NCI-H128 (cell line): ENCODE data around the gene RNU1-3.
"Not testable (repeated sequence)": the region's sequence is repeated elsewhere in the genome, so short reads cannot be mapped to it uniquely, and the experiment has no call there.

Source experiments
- DNase-seq: peaks from one replicate; lab custom pipeline; 2025; ENCODE audit not compliant: unreplicated experiment; lab: John Stamatoyannopoulos, UW

Gene RNU1-3

GRCh38 chr1:16621681-16622315 is 45.0 kb downstream of the RNU1-3 start:
- not testable (repeated sequence) for DNase-seq

DNA sequence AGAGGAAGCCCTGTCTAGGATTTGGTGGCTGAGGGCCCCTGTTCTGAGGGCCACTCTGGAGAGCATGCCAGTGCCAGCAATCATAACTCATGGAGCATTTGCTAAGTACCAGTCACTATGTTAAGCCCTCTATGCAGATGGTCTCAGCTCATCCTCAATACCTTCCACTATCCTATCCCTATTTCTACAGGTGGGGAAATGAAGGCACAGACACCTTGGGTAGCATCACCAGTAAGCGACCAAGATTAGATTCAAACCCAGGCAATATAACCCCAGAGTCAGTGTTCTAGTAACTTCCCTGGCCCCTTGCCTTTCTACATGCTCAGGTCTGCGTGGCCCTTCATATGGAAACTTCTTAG is 45.5 kb downstream of the RNU1-3 start:
- DNase-seq: no peak

DNA sequence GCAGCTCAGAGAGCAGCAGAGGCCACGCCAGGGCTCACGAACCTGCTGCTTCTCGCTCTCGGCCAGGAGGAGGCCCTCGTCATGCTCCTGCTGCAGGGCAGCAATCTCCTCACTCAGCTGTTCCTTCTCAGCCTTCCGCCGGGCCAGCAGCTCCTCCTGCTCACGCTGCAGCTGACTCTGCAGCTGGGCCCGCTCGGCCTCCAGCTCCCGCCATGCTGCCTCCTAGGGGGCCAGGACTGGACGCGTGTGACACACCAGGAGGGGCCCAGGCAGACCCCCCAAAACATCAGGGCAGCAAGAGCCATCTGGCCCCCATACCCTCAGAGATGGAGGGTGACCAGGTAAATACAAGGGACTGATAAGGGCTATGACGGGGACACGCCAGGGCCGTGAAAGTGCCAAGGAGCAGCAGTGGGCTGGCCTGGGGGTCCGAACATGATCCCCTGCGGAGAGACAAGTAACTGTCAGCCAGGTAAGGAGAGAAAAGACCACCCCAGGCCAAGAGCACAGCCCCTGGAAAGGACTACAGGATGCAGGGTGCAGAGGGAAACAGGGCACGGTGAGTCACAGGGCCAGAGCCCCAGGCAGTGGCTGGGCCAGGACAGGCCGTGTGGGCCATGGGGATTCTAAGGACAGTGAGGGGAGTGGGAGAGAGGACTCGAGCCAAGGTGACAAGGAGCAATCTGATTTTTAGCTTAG is 46.8 kb downstream of the RNU1-3 start:
- DNase-seq: not testable (repeated sequence)

DNA sequence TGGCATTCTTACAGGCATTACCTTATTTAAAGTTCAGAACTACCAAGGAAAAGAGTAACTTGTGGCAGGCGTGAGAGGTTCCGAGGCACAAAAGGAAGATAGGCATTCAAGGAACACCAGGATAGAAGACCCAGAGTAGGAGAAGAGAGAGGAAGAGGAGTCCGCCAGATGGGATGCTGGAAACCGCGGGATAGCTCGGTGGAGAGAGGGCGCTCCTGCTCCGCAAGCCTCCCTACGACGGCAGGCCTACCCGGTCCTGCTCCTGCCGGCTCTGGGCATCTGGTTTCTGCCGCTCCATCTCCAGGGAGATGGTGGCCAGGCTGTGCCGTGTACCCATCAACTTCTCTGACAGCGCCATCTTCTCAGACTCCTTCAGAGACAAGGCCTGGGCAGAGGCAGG is 48.0 kb downstream of the RNU1-3 start:
- no peak for DNase-seq

DNA sequence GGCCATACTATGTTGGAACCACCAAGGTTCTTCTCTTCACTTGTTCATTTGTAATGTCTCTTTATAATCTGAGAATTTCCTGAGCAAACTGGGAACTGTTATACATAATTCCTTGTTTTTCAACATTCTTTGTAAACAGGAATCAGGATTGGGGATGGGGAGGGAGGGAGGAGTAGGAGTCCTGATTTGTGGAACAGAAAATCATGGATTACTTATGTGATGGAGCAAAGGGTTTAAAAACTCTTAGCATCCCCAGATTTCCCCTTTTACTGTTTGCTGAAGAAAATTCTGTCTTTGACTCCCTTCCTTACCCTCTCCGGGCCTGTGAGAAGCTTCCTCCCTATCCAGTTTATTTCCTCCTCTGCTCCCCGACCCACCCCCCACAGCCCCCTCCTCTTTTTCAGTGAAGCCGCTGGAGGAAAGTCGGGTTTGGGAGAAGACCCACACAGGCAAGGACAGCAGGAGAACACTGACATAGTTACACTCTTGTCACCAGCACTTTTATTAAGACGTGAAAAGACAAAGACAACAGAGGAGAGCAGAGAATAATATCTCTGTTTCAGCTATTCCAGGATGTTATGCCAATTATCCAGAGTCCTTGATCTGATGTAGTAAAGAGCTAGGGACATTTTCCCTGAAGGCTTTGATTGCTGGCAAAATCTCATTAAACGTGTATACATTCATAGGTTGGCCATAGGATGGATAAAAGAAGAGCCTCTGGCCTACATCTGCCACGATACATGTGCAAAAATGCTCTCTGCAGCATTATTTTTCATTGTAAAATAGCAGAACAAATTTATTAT is 48.8 kb downstream of the RNU1-3 start:
- no peak for DNase-seq

DNA sequence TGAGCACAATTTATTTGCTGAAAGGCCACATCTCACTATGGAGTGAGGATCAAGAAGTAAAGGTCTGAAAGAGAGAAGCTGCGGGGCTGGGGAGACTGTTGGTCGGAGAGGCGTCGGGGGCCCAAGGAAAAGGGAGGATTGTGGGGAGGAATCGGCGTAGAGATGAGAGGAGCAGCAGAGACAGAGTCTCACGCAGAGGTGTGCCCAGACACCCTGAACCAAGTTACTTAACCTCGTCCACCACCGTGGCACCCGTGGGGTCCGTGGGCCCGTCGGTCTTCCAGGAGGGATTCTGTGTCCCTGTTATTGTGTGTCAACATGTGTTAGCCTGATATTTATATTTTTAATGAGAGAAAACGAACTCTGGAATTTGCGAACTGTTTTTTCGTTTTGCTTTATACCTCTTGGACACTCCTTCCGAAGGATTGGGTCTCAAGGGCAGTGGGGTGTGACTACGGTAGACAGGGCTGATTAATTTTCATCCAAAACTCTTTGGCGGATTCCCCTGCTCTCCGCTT is 49.6 kb downstream of the RNU1-3 start:
- no peak for DNase-seq
